IPS-18a (cell line): Measurements from ENCODE around the gene CCDC169.

Experiments used
- H3K27ac ChIP-seq: one replicate; pipeline ENCODE4 v1.5.1; 2013; ENCODE audit warnings: low read length
- H3K27me3 ChIP-seq: one replicate; pipeline ENCODE4 v1.6.1; 2013; ENCODE audit warnings: mild to moderate bottlenecking, low read length; ENCODE audit not compliant: control insufficient read depth, insufficient read depth
- H3K36me3 ChIP-seq: one replicate; pipeline ENCODE4 v1.6.1; 2013; ENCODE audit warnings: low read depth, low read length; ENCODE audit not compliant: control insufficient read depth
- H3K4me1 ChIP-seq: one replicate; pipeline ENCODE4 v1.6.1; 2013; ENCODE audit warnings: low read depth, low read length; ENCODE audit not compliant: control insufficient read depth
- H3K4me3 ChIP-seq: one replicate; pipeline ENCODE4 v1.5.1; 2013; ENCODE audit warnings: low read length
- H3K9ac ChIP-seq: one replicate; pipeline ENCODE4 v1.6.1; 2013; ENCODE audit warnings: mild to moderate bottlenecking, low read length, moderate library complexity
- H3K9me3 ChIP-seq: one replicate; pipeline ENCODE4 v1.6.1; 2013; ENCODE audit warnings: low read depth, low read length; ENCODE audit not compliant: control insufficient read depth

Gene CCDC169

DNA sequence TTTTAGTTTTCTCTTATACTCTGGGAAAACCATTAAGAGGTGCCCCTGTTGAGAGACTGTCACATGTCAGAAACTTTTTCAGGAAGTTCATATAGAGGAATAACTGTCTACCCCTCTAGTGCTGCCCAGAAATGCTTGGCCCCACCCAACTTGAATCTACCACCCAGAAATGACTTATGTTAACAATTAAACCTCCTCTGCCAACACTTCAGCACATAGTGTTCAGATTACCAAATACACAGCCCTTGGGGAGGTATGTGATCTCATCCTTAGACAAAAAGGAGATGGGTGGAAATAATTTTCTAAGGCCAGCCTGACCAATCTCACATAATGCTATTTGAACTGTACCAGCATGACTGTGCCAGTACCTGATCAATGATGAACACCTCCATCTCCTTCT lies 35.6 kb downstream of the CCDC169 start:
- peaks cover 5% of the 10 kb centered on the region for H3K4me1 ChIP-seq
- no peak overlapping the region for H3K4me3 ChIP-seq
- no peaks in the 10 kb centered on the region for H3K9me3 ChIP-seq
- H3K27me3 ChIP-seq, result no peaks in the 10 kb centered on the region
- H3K9ac ChIP-seq, result no peak overlapping the region
- no peaks in the 10 kb centered on the region for H3K36me3 ChIP-seq
- H3K27ac ChIP-seq, result no peak overlapping the region

DNA sequence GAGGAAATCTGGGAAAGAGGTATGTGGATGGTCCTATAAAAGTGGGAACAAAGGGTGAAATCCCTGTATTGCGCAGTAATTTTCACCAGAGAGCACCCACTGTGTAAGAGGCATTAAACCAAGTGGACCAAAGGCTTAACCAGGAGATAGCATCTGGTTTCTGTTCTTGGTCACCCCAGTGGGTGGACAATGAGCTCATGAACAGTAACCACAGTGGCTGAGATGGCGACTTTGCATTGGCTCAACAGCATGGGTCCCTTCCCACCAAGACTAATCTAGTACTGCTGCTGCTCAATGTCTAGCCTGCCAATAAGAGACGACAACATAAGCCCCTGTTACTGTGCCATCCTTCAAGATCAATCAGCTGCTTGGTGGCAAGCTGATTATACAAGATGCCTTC lies 36.6 kb downstream of the CCDC169 start:
- H3K4me3 ChIP-seq, result no peak overlapping the region
- no peak overlapping the region for H3K9ac ChIP-seq
- no peaks in the 10 kb centered on the region for H3K27me3 ChIP-seq
- no peaks in the 10 kb centered on the region for H3K9me3 ChIP-seq
- no peak overlapping the region for H3K27ac ChIP-seq
- peaks cover 5% of the 10 kb centered on the region for H3K4me1 ChIP-seq
- H3K36me3 ChIP-seq, result no peaks in the 10 kb centered on the region

GRCh38 chr13:36259361-36260137 lies 38.1 kb downstream of the CCDC169 start:
- Histone ChIP-seq H3K4me1 (peaks cover 5% of the 10 kb centered on the region), H3K9ac (no peak overlapping the region), H3K27ac (no peak overlapping the region), H3K9me3 (no peaks in the 10 kb centered on the region), H3K36me3 (no peaks in the 10 kb centered on the region), H3K4me3 (no peak overlapping the region), H3K27me3 (no peaks in the 10 kb centered on the region)

GRCh38 chr13:36258831-36259230 lies 38.8 kb downstream of the CCDC169 start:
- Histone ChIP-seq H3K4me3 (no peak overlapping the region), H3K9ac (no peak overlapping the region), H3K4me1 (peaks cover 5% of the 10 kb centered on the region), H3K27me3 (no peaks in the 10 kb centered on the region), H3K27ac (no peak overlapping the region), H3K9me3 (no peaks in the 10 kb centered on the region), H3K36me3 (no peaks in the 10 kb centered on the region)

GRCh38 chr13:36251526-36251925 lies 46.1 kb downstream of the CCDC169 start:
- Histone ChIP-seq H3K9me3 (no peaks in the 10 kb centered on the region), H3K36me3 (peaks cover 11% of the 10 kb centered on the region), H3K27ac (no peak overlapping the region), H3K4me3 (no peak overlapping the region), H3K27me3 (no peaks in the 10 kb centered on the region), H3K9ac (no peak overlapping the region), H3K4me1 (no peaks in the 10 kb centered on the region)

- H3K27ac ChIP-seq, result no peak overlapping the region
- H3K36me3 ChIP-seq, result peaks cover 14% of the 10 kb centered on the region
- no peaks in the 10 kb centered on the region for H3K9me3 ChIP-seq
- no peaks in the 10 kb centered on the region for H3K27me3 ChIP-seq
- H3K4me1 ChIP-seq, result no peaks in the 10 kb centered on the region
- no peak overlapping the region for H3K9ac ChIP-seq
- H3K4me3 ChIP-seq, result no peak overlapping the region
Measured at GRCh38 chr13:36251017-36251416, 46.6 kb downstream of the CCDC169 start.

DNA sequence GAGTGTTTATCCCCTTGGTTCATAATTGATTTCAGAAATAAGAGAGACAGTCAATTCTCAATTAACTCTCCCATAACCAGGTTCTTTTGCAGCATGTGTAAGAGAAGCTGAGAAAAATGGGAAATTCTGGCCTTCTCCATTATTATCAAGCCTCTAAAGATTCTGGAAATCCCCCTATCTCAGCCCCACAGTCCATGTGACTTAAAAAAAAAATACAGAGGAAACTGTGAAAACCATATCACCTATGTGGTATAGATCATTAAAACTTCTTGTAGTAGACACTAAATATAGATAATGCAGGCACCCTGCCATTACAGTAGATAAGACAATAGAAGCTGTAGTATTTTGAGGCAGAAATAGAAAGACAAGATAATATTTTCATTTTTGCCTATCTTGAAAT lies 48.9 kb downstream of the CCDC169 start:
- no peaks in the 10 kb centered on the region for H3K27me3 ChIP-seq
- H3K4me3 ChIP-seq, result no peak overlapping the region
- H3K4me1 ChIP-seq, result no peaks in the 10 kb centered on the region
- peaks cover 25% of the 10 kb centered on the region for H3K36me3 ChIP-seq
- no peak overlapping the region for H3K27ac ChIP-seq
- no peaks in the 10 kb centered on the region for H3K9me3 ChIP-seq
- H3K9ac ChIP-seq, result no peak overlapping the region

DNA sequence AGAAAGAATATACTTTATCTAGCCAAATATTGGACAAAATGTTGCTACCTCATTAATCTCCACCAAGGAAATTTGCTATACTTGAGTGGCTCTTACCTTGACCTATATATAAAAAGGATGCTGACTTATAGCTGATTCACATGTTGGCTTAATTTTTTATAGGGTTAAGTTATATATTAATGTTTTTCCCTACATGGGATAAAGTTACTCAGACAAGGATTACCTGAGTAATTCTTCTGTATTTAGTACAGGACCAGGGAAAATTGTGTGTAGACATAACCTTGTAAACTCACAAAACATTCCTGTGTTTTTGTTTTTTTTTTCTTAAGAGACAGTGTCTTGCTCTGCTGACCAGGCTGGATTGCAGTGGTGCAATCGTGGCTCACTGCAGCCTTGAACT lies 52.6 kb downstream of the CCDC169 start:
- H3K27ac ChIP-seq, result no peak overlapping the region
- no peak overlapping the region for H3K4me3 ChIP-seq
- no peaks in the 10 kb centered on the region for H3K4me1 ChIP-seq
- H3K27me3 ChIP-seq, result no peaks in the 10 kb centered on the region
- H3K9ac ChIP-seq, result no peak overlapping the region
- no peaks in the 10 kb centered on the region for H3K9me3 ChIP-seq
- H3K36me3 ChIP-seq, result peaks cover 35% of the 10 kb centered on the region

GRCh38 chr13:36244073-36244472 lies 53.5 kb downstream of the CCDC169 start:
- Histone ChIP-seq H3K9ac (no peak overlapping the region), H3K9me3 (no peaks in the 10 kb centered on the region), H3K36me3 (peaks cover 35% of the 10 kb centered on the region), H3K4me1 (no peaks in the 10 kb centered on the region), H3K4me3 (no peak overlapping the region), H3K27me3 (no peaks in the 10 kb centered on the region), H3K27ac (no peak overlapping the region)

GRCh38 chr13:36242761-36243160 lies 54.9 kb downstream of the CCDC169 start:
- no peaks in the 10 kb centered on the region for H3K9me3 ChIP-seq
- peaks cover 35% of the 10 kb centered on the region for H3K36me3 ChIP-seq
- H3K9ac ChIP-seq, result no peak overlapping the region
- no peaks in the 10 kb centered on the region for H3K4me1 ChIP-seq
- no peaks in the 10 kb centered on the region for H3K27me3 ChIP-seq
- H3K4me3 ChIP-seq, result no peak overlapping the region
- no peak overlapping the region for H3K27ac ChIP-seq

DNA sequence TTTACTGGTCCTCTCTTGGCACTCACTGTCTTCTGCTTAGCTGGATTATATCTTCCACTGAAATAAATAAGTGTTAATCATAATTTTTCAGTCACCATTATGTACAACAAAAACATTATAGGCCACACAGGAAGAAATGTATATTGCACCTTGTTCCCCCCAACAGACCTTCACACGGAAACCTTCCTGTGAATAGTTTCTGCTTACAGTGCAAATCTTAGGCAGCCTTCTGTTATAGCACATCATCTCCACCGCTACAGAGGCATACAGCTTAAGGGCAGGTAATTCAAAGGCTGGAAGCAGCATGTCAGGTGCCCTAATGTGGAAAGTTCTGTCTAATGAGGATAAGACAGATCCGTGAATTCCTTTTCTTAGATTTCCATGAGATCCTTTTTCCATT lies 66.4 kb downstream of the CCDC169 start:
- no peaks in the 10 kb centered on the region for H3K9me3 ChIP-seq
- peaks cover under 1% of the 10 kb centered on the region for H3K36me3 ChIP-seq
- no peak overlapping the region for H3K9ac ChIP-seq
- no peaks in the 10 kb centered on the region for H3K4me1 ChIP-seq
- H3K27me3 ChIP-seq, result no peaks in the 10 kb centered on the region
- no peak overlapping the region for H3K4me3 ChIP-seq
- no peak overlapping the region for H3K27ac ChIP-seq

GRCh38 chr13:36224730-36225129 lies 72.9 kb downstream of the CCDC169 start:
- Histone ChIP-seq H3K9ac (no peak overlapping the region), H3K4me3 (no peak overlapping the region), H3K36me3 (peaks cover 3% of the 10 kb centered on the region), H3K27ac (no peak overlapping the region), H3K27me3 (no peaks in the 10 kb centered on the region), H3K4me1 (no peaks in the 10 kb centered on the region), H3K9me3 (peaks cover 16% of the 10 kb centered on the region)
